GM12878 (cell line): Measurements from ENCODE around the gene RPS23. TPM values are rescaled to one million over a fixed set of nuclear protein-coding genes. Genes with fewer than 3 reads are reported as not detected.

Source experiments
- ATAC-seq: fragments of 200-7000 bp; cut with Tn5 transposase; 3 replicates; pipeline ENCODE4 v1.9.1; 2020; ENCODE audit warnings: mild to moderate bottlenecking, moderate library complexity
- BruUV-seq: library from RNA; stranded (reverse); fragments of 400-500 nt; replicated peaks from 2 replicates; lab custom pipeline; 2021; lab: Mats Ljungman, UMichigan
- CTCF ChIA-PET: fragments of 300-600 bp; sonication (Branson Sonifier 250); formaldehyde crosslinking; extraction: SDS; loops from one replicate; lab custom pipeline; 2021; ENCODE audit warnings: inconsistent platforms; lab: Yijun Ruan, JAX
- POLR2A ChIA-PET: fragments of 350-600 bp; formaldehyde crosslinking; extraction: SDS; loops from one replicate; lab custom pipeline; 2021; ENCODE audit warnings: inconsistent platforms; lab: Charles Lee
- RAD21 ChIA-PET: fragments of 300-600 bp; sonication (Branson Sonifier 250); formaldehyde crosslinking; loops from one replicate; lab custom pipeline; 2023; ENCODE audit warnings: antibody characterized with exemption; ENCODE audit not compliant: unreplicated experiment; lab: Charles Lee
- SMC1A ChIA-PET: fragments of 300-600 bp; sonication (Branson Sonifier 250); formaldehyde crosslinking; loops from one replicate; lab custom pipeline; 2023; ENCODE audit not compliant: unreplicated experiment, uncharacterized antibody; lab: Charles Lee
- DNase-seq: peaks from one replicate; pipeline ENCODE4 v3.0.0-alpha.2; 2011; ENCODE audit warnings: low read depth, low spot score
- FAIRE-seq: peaks from 3 replicates; lab custom pipeline; 2011; peaks lifted over from hg19 to GRCh38; lab: Jason Lieb, UNC
- H2AFZ ChIP-seq: 2 replicates; pipeline ENCODE4 v1.6.0; 2011; ENCODE audit warnings: low read depth, low read length, control low read depth; ENCODE audit not compliant: control insufficient read depth
- H3K27ac ChIP-seq: 2 replicates; pipeline ENCODE4 v1.5.1; 2011; ENCODE audit warnings: control low read depth; ENCODE audit not compliant: control insufficient read depth, insufficient read depth
- H3K27me3 ChIP-seq, 2 experiments: replicated peaks in 1 of 2; 2 replicates each; pipeline versions ENCODE4 v1.6.0 to v1.6.1; 2011; ENCODE audit warnings: low read length in 1 of 2; ENCODE audit not compliant: control insufficient read depth in 2 of 2, insufficient read depth in 2 of 2
- H3K36me3 ChIP-seq, 2 experiments: 2 replicates each; pipeline ENCODE4 v1.5.1; 2011; ENCODE audit warnings: low read length in 1 of 2; ENCODE audit not compliant: control insufficient read depth in 2 of 2, insufficient read depth in 2 of 2
- H3K4me1 ChIP-seq: 2 replicates; pipeline ENCODE4 v1.6.1; 2011; ENCODE audit warnings: mild to moderate bottlenecking, low read length, moderate library complexity, mixed read lengths; ENCODE audit not compliant: control insufficient read depth, insufficient read depth
- H3K4me2 ChIP-seq: 2 replicates; pipeline ENCODE4 v1.6.0; 2011; ENCODE audit warnings: control low read depth; ENCODE audit not compliant: control insufficient read depth, insufficient read depth
- H3K4me3 ChIP-seq: fragments of 200-600 bp; sonication (generic); 2 replicates; pipeline ENCODE4 v1.5.1; 2016
- H3K79me2 ChIP-seq: 2 replicates; pipeline ENCODE4 v1.6.0; 2011; ENCODE audit warnings: low read length; ENCODE audit not compliant: control insufficient read depth, insufficient read depth
- H3K9ac ChIP-seq: 2 replicates; pipeline ENCODE4 v1.8.0; 2011; ENCODE audit warnings: low read length, control low read depth, mixed read lengths; ENCODE audit not compliant: control insufficient read depth, insufficient read depth
- H3K9me3 ChIP-seq: replicated peaks from 3 replicates; pipeline ENCODE4 v1.5.1; 2011; ENCODE audit warnings: mild to moderate bottlenecking, low read length; ENCODE audit not compliant: control insufficient read depth, insufficient read depth
- H4K20me1 ChIP-seq: 2 replicates; pipeline ENCODE4 v1.6.0; 2011; ENCODE audit not compliant: control insufficient read depth, insufficient read depth
- CBFB ChIP-seq: IDR thresholded peaks from 2 replicates; pipeline ENCODE4 v1.6.1; 2016; ENCODE audit warnings: antibody characterized with exemption, low read depth
- HCFC1 ChIP-seq: fragments of 150-350 bp; IDR thresholded peaks from 2 replicates; pipeline ENCODE4 v1.6.1; 2014; ENCODE audit warnings: low read length
- HDGF ChIP-seq: fragments of 450-650 bp; IDR thresholded peaks from 2 replicates; pipeline ENCODE4 v1.6.1; 2016; ENCODE audit warnings: antibody characterized with exemption
- IRF3 ChIP-seq: fragments of 450-650 bp; IDR thresholded peaks from 2 replicates; pipeline ENCODE4 v1.6.1; 2014; ENCODE audit warnings: mild to moderate bottlenecking
- IRF5 ChIP-seq: fragments of 450-650 bp; IDR thresholded peaks from 2 replicates; pipeline ENCODE4 v1.6.1; 2017; ENCODE audit warnings: borderline replicate concordance
- PML ChIP-seq: IDR thresholded peaks from 2 replicates; pipeline ENCODE4 v1.6.1; 2012; ENCODE audit warnings: low read length, inconsistent platforms
- POLR2A ChIP-seq: IDR thresholded peaks from 2 replicates; pipeline ENCODE4 v1.6.1; 2011; ENCODE audit warnings: low read depth, mild to moderate bottlenecking, low read length
- POLR2AphosphoS2 ChIP-seq: IDR thresholded peaks from 2 replicates; pipeline ENCODE4 v1.6.1; 2011; ENCODE audit warnings: low read depth, mild to moderate bottlenecking, low read length, improper control_type of control experiment, moderate library complexity
- POLR2AphosphoS5 ChIP-seq: IDR thresholded peaks from 2 replicates; pipeline ENCODE4 v1.6.1; 2011; ENCODE audit warnings: mild to moderate bottlenecking, low read length, inconsistent platforms
- SMAD5 ChIP-seq: IDR thresholded peaks from 2 replicates; pipeline ENCODE4 v1.6.1; 2016; ENCODE audit warnings: antibody characterized with exemption, low read depth
- SUZ12 ChIP-seq: fragments of 200-600 bp; sonication (generic); IDR thresholded peaks from one replicate; pipeline ENCODE4 v1.6.1; 2018; ENCODE audit warnings: antibody characterized with exemption, mild to moderate bottlenecking; ENCODE audit not compliant: unreplicated experiment
- ZBED1 ChIP-seq: IDR thresholded peaks from 2 replicates; pipeline ENCODE4 v1.6.1; 2016; ENCODE audit warnings: borderline replicate concordance
- WGBS: methylation state at CpG from one replicate; pipeline ENCODE4 v1.1.6; 2016; ENCODE audit warnings: low lambda C conversion rate; ENCODE audit not compliant: insufficient replicate concordance, insufficient coverage; ENCODE audit errors: missing lambda C conversion rate; 5-methylcytosine and 5-hydroxymethylcytosine counted together
- in situ Hi-C: fragments of 300-500 bp; cut with MboI; formaldehyde crosslinking; loops from 9 replicates; pipeline ENCODE4 v1.14.3; 2018; ENCODE audit warnings: mixed read lengths
- intact Hi-C: fragments of 100-400 bp; cut with micrococcal nuclease; formaldehyde crosslinking; loops from one replicate; pipeline ENCODE4 v1.14.2; 2022; ENCODE audit not compliant: unreplicated experiment
- polyA plus RNA-seq, 11 experiments: library from polyadenylated mRNA; depleted of rRNA in 4 of 11; unstranded in 6 of 11; stranded (reverse) in 5 of 11; fragments of >200 nt; fragmentation: Nextera tagmentation in 4 of 11; fragmentation: Illumina TruSeq in 1 of 11; extraction: Ambion mirVana in 4 of 11; extraction: Trizol in 1 of 11; gene quantifications; 1 replicate in 1 of 11; 2 replicates in 10 of 11; pipeline versions ENCODE4 v1.2.1 to v1.2.3, GENCODE V29; 2011 to 2016; ENCODE audit warnings: inconsistent platforms in 2 of 11, missing spikeins in 2 of 11, low read depth in 1 of 11
- total RNA-seq, 4 experiments: library from RNA; depleted of rRNA in 3 of 4; stranded (reverse); fragments of >200 nt in 3 of 4; fragmentation: Illumina TruSeq in 1 of 4; extraction: Trizol in 1 of 4; gene quantifications; 2 replicates each; pipeline versions ENCODE4 v1.2.1 to v1.2.3, GENCODE V29; 2013 to 2021
- TF ChIP-seq, protein P1 (sequence below): IDR thresholded peaks from 2 replicates; pipeline ENCODE4 v1.6.1; 2011; ENCODE audit warnings: low read depth, low read length, improper control_type of control experiment, borderline replicate concordance
- TF ChIP-seq, protein P2 (sequence below): fragments of 450-650 bp; IDR thresholded peaks from 2 replicates; pipeline ENCODE4 v1.6.1; 2017; ENCODE audit warnings: mild to moderate bottlenecking
- TF ChIP-seq, protein P3 (sequence below): IDR thresholded peaks from 2 replicates; pipeline ENCODE4 v1.6.1; 2012; ENCODE audit warnings: low read length, inconsistent platforms

The RPS23 gene
- total and polyA plus RNA-seq, 10 of the 15 experiments (the other 5 are each of a cell fraction or from before 2014, with no cell fraction given): 2,489 to 8,145 (median 5,256) TPM

DNA sequence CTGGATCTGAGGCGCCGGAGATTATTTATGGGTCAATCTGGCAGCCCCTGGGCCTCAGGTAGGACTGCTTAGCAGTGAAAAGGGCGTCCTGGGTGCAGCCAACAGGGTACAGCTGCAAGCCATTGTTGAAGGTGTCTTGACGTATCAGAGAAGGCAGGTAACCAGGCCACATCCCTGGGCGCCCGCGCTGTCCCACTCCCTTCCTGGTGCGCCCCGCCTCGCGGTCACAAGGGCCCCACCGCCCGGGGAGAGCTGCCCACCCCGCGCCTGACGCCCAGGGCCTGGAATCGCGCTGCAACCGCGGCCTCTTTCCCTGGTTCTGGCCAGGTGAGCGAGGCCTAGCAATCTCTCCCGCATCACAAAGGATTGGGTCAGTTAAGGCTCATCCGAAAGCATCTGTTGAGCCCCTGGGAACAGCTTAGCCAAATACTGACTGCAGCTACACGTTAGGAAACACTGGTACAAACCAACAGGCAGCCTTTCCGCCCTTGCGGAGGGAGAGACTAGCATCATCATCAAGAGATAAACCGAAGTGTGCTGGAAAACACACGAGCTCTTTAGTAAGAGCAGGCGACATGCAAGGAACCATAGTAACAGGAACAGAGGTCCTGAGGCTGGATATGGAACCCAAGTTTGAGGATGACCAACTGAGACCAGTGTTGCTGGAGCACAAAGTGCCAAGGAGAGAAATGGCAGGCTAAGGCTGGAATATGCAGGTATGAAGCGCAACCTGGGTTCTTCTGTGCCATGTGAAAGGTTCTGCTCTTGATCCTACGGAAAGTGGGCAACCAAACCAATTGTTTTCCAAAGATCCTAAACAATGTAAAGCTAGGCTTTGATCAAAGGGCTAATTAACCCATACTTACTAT, 3.6 kb downstream of the RPS23 start:
- Histone ChIP-seq H3K9ac (no peak overlapping the region; the same call in 1 of the 2 replicates), H3K79me2 (peaks cover 43% of the 10 kb centered on the region), H2AFZ (no peak overlapping the region), H3K27ac (no peak overlapping the region), H3K4me1 (peaks cover 13% of the 10 kb centered on the region), H3K9me3 (no peaks in the 10 kb centered on the region), H3K27me3 (no peaks in the 10 kb centered on the region), H3K4me2 (peak overlapping the region; percentile 15; the same call in 1 of the 2 replicates), H4K20me1 (no peaks in the 10 kb centered on the region), H3K36me3 (peaks cover 5 to 19% of the 10 kb centered on the region in 2 experiments), H3K4me3 (no peak overlapping the region)
- ChIA-PET POLR2A (interaction anchor here (0.5 kb wide), 1 partner anchor 785 kb away, joined by 6 read pairs; no protein-coding TSS in a partner anchor), CTCF (interaction anchor here (1.0 kb wide), 2 partner anchors 15 kb away, joined by 3 to 4 read pairs; no protein-coding TSS in a partner anchor), SMC1A (interaction anchor here (1.2 kb wide), 2 partner anchors 20 to 304 kb away, joined by 3 read pairs; no protein-coding TSS in a partner anchor), RAD21 (no interaction called here)
- FAIRE-seq: no peak
- no peak for DNase-seq
- TF ChIP-seq HCFC1 (no peak), SUZ12 (no peak), POLR2A (peak; percentile 75), IRF5 (no peak), PML (0 out of 2 replicates have a peak, but pooled peaks have one; percentile 4), CBFB (0 out of 2 replicates have a peak, but pooled peaks have one; percentile 12), HDGF (no peak), POLR2AphosphoS5 (peak; percentile 29), SMAD5 (peak; percentile 30; the same call in 1 of the 2 replicates), POLR2AphosphoS2 (peak; percentile 63), ZBED1 (peak; percentile 75), IRF3 (no peak)
- TF ChIP-seq, protein P1, sequence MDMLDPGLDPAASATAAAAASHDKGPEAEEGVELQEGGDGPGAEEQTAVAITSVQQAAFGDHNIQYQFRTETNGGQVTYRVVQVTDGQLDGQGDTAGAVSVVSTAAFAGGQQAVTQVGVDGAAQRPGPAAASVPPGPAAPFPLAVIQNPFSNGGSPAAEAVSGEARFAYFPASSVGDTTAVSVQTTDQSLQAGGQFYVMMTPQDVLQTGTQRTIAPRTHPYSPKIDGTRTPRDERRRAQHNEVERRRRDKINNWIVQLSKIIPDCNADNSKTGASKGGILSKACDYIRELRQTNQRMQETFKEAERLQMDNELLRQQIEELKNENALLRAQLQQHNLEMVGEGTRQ: no peak
- TF ChIP-seq, protein P2, sequence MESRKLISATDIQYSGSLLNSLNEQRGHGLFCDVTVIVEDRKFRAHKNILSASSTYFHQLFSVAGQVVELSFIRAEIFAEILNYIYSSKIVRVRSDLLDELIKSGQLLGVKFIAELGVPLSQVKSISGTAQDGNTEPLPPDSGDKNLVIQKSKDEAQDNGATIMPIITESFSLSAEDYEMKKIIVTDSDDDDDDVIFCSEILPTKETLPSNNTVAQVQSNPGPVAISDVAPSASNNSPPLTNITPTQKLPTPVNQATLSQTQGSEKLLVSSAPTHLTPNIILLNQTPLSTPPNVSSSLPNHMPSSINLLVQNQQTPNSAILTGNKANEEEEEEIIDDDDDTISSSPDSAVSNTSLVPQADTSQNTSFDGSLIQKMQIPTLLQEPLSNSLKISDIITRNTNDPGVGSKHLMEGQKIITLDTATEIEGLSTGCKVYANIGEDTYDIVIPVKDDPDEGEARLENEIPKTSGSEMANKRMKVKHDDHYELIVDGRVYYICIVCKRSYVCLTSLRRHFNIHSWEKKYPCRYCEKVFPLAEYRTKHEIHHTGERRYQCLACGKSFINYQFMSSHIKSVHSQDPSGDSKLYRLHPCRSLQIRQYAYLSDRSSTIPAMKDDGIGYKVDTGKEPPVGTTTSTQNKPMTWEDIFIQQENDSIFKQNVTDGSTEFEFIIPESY: peak; percentile 85
- TF ChIP-seq, protein P3, sequence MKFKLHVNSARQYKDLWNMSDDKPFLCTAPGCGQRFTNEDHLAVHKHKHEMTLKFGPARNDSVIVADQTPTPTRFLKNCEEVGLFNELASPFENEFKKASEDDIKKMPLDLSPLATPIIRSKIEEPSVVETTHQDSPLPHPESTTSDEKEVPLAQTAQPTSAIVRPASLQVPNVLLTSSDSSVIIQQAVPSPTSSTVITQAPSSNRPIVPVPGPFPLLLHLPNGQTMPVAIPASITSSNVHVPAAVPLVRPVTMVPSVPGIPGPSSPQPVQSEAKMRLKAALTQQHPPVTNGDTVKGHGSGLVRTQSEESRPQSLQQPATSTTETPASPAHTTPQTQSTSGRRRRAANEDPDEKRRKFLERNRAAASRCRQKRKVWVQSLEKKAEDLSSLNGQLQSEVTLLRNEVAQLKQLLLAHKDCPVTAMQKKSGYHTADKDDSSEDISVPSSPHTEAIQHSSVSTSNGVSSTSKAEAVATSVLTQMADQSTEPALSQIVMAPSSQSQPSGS: peak; percentile 34; the same call in 1 of the 2 replicates
- BruUV-seq: no TSS peak
- in situ Hi-C loops (no loop called here), intact Hi-C loops (loop anchor here (10.0 kb wide), 1 partner anchor 800 kb away; the partner anchor contains the start of genes TMEM167A and XRCC4)
- ATAC-seq: peak; percentile 12
- WGBS: 94% methylated on average over 29 of the region's 31 CpGs
